Inflammatory macrophage (primary cell): ENCODE data around the gene PELI3.

Experiments used
- DNase-seq, 2 donors: peaks; one replicate each; pipeline ENCODE4 v3.0.0-alpha.2; 2020 to 2022

The PELI3 gene

DNA sequence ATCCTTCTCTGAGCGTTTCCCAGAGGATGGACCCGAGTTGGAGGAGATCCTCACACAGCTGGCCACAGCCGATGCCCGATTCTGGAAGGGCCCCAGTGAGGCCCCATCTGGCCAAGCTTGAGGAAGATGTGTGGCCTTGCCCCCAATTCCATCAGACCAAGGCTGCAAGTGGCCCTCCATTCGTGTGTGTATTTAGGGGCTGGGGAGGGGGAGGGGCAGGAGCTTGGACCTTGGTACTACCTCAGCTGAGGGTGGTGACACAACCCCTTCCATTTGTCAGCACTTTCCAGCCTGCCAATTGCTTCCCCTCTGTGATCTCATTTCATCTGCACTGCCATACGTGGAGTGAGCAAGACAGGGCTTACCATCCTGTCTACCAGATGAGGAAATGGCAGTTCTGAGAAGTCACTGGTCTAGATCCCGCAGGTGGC is 42.4 kb downstream of the PELI3 start:
- peak; percentile 11 to 37 for DNase-seq

GRCh38 chr11:66510271-66510989 is 43.7 kb downstream of the PELI3 start, which contains the start of gene BBS1:
TSS of gene BBS1 (plus strand) at chr11:66510635. CDS start at chr11:66510660, 25 bp downstream.
- DNase-seq = peak; percentile 76 to 80

GRCh38 chr11:66510990-66511339 is 44.3 kb downstream of the PELI3 start:
- no peak for DNase-seq

GRCh38 chr11:66523611-66524010 is 56.9 kb downstream of the PELI3 start:
- no peak for DNase-seq

DNA sequence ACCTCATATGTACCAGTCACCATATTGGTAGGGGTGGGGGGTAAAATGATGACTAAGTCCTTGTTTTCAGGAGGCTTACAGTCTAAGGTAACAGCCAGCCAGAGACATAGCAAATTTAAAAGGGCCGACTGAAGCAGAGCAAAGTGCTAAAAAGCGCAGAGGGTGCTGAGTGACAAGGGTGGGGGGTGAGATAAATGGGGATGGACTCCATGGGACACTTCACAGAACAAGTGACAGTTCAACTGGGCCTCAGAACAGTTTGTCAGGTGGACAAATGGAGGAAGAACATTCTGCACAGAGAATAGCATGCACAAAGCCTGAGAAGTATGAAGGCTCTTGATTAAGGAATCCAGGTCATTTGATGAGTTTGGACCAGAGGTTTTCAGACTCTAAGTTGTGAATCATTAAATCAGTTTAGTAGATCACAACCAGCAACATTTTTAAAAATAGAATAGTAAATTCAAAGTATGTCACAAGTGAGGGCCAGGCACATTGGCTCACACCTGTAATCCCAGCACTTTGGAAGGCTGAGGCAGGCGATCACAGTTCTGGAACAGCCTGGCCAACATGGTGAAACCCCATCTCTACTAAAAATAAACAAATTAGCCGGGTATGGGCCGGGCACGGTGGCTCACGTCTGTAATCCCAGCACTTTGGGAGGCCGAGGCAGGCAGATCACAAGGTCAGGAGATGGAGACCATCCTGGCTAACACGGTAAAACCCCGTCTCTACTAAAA is 57.8 kb downstream of the PELI3 start:
- no peak for DNase-seq
